IPS-NIHi11 (cell line): ENCODE results near the gene MEI1.

ENCODE experiments used
- DNase-seq: peaks from one replicate; pipeline ENCODE4 v3.0.0; 2012; ENCODE audit warnings: mixed read lengths, low spot score

The MEI1 gene

GRCh38 chr22:41746567-41747400 lies 47.5 kb downstream of the MEI1 start:
- peak; percentile 86 for DNase-seq

GRCh38 chr22:41752011-41752970 lies 53.0 kb downstream of the MEI1 start:
- no peak for DNase-seq

DNA sequence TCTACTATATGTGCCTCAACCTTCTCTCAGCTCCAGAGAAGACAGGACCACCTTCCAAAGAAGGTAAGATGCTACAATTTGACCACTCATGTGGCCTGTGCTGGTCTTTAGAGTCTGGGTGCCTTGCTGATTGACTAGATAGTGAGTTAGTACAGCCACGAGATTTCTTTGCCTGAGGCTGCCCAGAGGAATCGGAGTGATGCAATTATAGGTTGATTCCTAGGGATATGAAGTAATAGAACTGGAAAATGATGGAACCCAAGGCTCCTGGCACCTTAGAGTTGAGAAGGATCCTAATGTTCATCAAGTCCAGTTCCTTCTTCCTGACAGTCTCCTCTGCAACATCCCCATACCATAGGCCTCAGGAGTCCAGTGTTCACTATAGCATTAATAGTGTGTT lies 54.7 kb downstream of the MEI1 start:
- no peak for DNase-seq

DNA sequence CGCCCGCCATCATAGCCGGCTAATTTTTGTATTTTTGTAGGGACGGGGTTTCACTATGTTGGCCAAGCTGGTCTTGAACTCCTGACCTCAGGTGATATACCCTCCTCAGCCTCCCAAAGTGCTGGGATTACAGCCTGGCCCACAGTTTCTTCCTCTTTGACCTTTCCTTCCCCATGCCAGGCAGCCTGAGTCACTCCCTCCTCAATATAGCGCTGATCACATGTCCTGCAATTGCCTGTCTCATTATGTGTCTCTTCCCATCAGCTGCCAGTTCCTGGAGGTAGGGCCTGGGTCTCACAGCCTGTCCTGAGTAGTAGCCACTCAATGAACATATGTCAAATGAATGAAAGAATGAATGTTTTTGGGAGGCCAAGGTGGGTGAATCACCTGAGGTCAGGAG lies 58.2 kb downstream of the MEI1 start:
- no peak for DNase-seq

DNA sequence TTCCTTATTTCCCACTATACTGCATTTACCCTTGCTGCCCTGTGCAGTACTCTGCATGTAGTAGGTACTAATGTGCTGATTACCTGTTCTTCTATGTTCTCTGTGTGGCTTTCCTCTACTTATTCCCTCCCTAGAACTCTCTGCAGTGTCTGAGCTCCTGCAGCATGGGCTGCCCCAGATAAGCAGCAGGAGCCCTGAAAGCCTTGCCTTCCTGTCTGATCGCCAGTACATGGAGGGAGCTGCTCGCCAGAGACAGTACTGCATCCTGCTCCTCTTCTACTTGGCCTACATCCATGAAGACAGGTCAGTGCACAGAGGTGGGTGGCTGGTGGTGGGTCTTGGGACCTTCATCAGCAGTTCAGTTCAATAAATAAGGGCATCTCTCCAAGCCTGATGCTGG lies 58.9 kb downstream of the MEI1 start:
- DNase-seq = no peak

DNA sequence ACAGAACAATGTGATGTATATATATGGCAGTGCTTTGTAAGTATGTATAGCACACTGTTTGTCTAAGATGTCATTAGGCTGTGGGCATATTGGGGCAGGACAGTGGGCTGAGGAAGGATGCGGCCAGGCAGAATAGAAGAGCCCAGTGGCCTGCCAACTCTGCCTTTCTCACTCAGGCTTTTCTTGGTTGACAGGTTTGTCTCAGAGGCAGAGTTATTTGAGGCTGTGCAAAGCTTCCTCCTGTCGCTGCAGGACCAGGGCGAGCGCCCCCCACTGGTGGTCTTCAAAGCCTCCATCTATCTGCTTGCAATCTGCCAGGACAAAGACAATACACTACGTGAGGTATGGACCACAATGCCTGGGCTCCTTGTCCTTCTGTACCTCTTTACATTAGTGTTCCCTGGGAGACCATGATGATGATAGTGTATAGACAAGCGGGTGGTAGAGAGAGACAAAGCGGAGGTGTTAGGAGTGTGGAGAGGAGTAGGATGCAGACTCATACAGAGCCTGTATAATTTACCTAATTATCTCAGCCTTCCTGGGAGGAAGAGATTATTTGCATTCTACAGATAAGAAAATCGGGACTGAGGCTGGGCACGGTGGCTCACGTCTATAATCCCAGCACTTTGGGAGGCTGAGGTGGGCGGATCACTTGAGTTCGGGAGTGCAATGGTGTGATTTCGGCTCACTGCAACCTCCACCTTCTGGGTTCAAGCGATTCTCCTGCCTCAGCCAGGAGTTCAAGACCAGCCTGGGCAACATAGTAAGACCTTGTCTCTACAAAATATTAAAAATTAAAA lies 63.9 kb downstream of the MEI1 start:
- DNase-seq = peak; percentile 70

DNA sequence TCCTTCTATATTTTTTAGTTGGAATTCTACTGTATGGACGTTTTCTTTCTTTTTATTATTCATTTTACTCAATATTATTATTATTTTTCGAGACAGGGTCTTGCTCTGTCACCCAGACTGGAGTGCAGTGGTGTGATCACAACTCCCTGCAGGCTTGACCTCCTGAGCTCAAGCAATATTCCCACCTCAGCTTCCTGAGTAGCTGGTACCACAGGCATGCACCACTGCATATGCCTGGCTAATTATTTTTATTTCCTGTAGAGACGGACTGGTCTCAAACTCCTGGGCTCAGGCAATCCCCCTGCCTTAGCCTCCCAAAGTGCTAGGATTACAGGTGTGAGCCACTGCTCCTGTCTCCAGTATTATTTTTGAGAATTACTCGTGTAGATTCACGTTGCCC lies 67.2 kb downstream of the MEI1 start:
- no peak for DNase-seq

DNA sequence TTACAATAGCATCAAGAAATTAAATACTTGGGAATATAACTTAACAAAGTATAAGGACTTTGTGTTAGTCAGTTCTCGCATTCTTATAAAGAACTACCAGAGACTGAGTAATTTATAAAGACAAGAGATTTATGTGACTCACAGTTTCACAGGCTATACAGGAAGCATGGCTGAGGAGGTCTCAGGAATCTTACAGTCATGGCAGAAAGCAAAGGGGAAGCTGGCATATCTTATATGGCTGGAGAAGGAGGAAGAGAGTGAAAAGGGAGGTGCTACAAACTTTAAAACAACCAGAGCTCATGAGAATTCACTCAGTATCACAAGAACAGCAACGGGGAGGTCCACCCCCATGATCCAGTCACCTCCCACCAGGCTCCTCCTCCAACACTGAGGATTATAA lies 69.1 kb downstream of the MEI1 start:
- DNase-seq = no peak

DNA sequence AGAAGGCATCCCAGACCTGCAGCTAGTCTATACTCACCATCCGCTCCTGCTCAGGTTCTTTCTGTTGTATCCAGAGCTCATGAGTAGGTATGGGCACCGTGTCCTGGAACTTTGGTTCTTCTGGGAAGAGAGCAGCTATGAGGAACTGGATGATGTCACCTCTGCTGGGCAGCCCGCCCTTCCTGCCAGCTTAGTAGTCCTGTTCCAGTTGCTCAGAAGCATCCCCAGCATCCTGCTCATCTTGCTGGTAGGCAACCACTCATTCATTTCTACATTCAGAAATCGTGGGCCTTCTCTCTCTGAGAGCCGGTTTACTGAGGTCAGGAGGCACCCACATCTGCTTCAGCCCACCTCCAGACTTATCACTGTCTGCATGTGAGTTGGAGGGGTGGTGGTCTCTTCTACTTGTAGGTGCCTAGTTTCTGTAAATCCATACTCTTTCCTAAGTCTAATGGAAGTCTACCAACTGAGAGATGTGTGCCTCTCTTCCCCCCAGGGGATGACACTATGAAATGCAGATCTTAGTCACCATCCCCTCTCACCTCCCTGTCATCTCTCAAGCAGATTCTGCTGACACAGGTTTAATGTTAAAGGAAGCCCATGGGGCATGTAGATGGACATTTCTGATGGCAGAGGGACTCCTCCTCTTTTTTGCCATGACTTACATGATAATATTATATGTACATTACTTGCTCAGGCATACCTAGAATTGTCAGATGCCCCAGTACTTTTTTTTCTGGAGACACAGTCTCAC lies 71.6 kb downstream of the MEI1 start:
- DNase-seq = no peak

DNA sequence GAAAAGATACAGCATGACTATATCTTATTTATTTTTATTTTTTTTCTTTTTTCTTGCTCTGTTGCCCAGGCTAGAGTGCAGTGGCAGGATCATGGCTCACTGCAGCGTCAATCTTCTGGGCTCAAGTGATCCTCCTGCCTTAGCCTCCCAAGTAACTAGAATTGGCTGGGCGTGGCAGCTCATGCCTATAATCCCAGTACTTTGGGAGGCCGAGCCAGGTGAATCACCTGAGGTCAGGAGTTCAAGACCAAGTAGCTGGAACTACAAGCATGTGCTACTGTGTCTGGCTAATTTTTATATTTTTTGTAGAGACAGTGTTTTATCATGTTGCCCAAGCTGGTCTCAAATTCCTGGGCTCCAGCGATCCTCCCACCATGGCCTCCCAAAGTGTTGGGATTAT lies 72.9 kb downstream of the MEI1 start:
- no peak for DNase-seq

DNA sequence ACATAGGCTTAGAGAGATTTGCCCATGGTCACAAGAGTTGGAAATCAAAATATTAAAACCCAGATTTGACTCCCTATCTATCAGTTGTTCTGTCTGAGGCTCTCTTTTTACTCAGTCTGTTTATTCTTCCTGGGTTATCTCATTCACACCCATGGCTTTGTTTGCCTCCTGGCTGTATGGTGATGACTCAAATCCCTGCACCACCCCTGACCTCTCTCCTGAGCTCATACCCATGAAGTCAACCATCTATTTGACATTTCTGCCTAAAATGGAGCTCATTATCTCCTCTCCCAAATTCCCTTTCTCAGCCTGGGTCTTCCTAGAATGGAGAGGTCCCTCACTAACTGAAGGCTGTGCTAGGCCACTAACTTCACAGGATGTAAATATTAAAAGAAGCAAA lies 73.3 kb downstream of the MEI1 start:
- no peak for DNase-seq

- no peak for DNase-seq
Observed at GRCh38 chr22:41775338-41775737, 76.0 kb downstream of the MEI1 start.

DNA sequence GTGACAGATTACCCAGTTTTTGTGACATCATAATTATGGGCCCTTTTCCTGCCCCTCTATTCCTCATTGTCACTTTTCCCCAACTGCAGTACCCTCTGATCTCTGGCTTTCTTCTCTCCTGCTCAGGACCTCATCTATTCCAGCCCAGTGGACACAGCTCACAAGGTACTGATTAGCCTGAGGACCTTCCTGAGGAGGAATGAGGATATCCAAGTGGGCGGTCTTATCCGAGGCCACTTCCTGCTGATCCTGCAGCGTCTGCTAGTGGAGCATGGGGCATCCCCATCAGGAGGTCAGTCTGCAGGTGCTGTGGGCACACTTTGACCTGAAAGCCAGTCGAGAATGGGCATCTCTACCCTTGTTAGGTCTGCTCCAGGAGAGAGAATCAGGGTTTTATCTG lies 76.7 kb downstream of the MEI1 start:
- DNase-seq = no peak

GRCh38 chr22:41776381-41776780 lies 77.1 kb downstream of the MEI1 start:
- DNase-seq = no peak

GRCh38 chr22:41777749-41778425 lies 78.6 kb downstream of the MEI1 start:
- no peak for DNase-seq

DNA sequence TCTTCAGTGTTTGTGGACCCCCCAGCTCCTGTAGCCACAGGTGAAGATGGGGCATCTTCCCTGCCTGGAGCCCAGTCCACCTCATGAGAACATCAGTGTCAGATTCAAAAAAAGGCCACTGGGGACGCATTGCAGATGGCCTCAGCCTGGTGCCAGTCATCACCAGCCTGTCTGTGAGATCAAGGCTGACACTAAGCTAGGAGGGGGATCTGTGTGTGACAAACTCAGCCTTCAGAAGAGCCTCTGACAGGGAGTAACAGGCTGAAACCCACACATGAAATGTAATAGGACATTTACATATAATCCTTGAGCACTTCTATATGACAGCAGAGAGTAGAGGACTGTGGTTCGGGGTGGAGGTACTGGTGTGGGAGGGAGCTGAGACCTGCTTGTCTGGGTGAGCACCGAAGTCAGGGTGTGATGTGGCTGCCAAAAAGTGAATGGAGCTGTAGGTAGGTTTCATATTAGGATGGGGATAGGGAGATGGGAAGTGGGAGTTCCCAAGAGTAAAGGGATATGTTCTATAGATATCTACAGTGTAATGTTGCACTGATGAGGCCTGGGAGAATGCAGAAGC lies 80.7 kb downstream of the MEI1 start:
- no peak for DNase-seq

- no peak for DNase-seq
Observed at GRCh38 chr22:41780746-41781505, 81.6 kb downstream of the MEI1 start.

GRCh38 chr22:41781507-41781906 lies 82.2 kb downstream of the MEI1 start:
- no peak for DNase-seq

GRCh38 chr22:41782316-41782715 lies 83.0 kb downstream of the MEI1 start:
- DNase-seq = no peak

DNA sequence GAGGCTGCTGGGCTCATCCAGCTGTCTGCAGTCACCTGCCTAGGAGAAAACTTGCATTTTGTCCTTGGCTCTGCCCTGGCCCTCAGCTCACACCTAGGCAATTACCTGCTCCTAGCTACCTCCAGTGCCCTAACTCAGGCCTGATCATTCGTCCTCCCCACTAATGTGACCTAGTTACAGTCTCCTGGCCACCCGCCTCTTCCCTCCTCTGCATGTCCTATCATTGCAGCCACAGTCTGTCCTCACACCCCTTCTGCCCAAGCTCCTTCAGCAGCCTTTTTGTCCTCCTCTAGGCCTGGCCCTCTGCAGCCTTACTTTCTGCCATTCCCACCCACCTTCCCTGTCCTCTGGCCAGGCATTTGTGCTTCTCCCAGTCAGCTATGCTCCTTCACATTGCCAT lies 83.4 kb downstream of the MEI1 start:
- DNase-seq = no peak
